GM12878 (cell line): ENCODE data around the gene FGL2. TPM values are rescaled to one million over a fixed set of nuclear protein-coding genes. Genes with fewer than 3 reads are reported as not detected.

Source experiments
- ATAC-seq: fragments of 200-7000 bp; cut with Tn5 transposase; 3 replicates; pipeline ENCODE4 v1.9.1; 2020; ENCODE audit warnings: mild to moderate bottlenecking, moderate library complexity
- BruUV-seq: library from RNA; stranded (reverse); fragments of 400-500 nt; replicated peaks from 2 replicates; lab custom pipeline; 2021; lab: Mats Ljungman, UMichigan
- CTCF ChIA-PET: fragments of 300-600 bp; sonication (Branson Sonifier 250); formaldehyde crosslinking; extraction: SDS; loops from one replicate; lab custom pipeline; 2021; ENCODE audit warnings: inconsistent platforms; lab: Yijun Ruan, JAX
- POLR2A ChIA-PET: fragments of 350-600 bp; formaldehyde crosslinking; extraction: SDS; loops from one replicate; lab custom pipeline; 2021; ENCODE audit warnings: inconsistent platforms; lab: Charles Lee
- RAD21 ChIA-PET: fragments of 300-600 bp; sonication (Branson Sonifier 250); formaldehyde crosslinking; loops from one replicate; lab custom pipeline; 2023; ENCODE audit warnings: antibody characterized with exemption; ENCODE audit not compliant: unreplicated experiment; lab: Charles Lee
- SMC1A ChIA-PET: fragments of 300-600 bp; sonication (Branson Sonifier 250); formaldehyde crosslinking; loops from one replicate; lab custom pipeline; 2023; ENCODE audit not compliant: unreplicated experiment, uncharacterized antibody; lab: Charles Lee
- DNase-seq: peaks from one replicate; pipeline ENCODE4 v3.0.0-alpha.2; 2011; ENCODE audit warnings: low read depth, low spot score
- FAIRE-seq: peaks from 3 replicates; lab custom pipeline; 2011; peaks lifted over from hg19 to GRCh38; lab: Jason Lieb, UNC
- H2AFZ ChIP-seq: 2 replicates; pipeline ENCODE4 v1.6.0; 2011; ENCODE audit warnings: low read depth, low read length, control low read depth; ENCODE audit not compliant: control insufficient read depth
- H3K27ac ChIP-seq: 2 replicates; pipeline ENCODE4 v1.5.1; 2011; ENCODE audit warnings: control low read depth; ENCODE audit not compliant: control insufficient read depth, insufficient read depth
- H3K27me3 ChIP-seq, 2 experiments: replicated peaks in 1 of 2; 2 replicates each; pipeline versions ENCODE4 v1.6.0 to v1.6.1; 2011; ENCODE audit warnings: low read length in 1 of 2; ENCODE audit not compliant: control insufficient read depth in 2 of 2, insufficient read depth in 2 of 2
- H3K36me3 ChIP-seq, 2 experiments: 2 replicates each; pipeline ENCODE4 v1.5.1; 2011; ENCODE audit warnings: low read length in 1 of 2; ENCODE audit not compliant: control insufficient read depth in 2 of 2, insufficient read depth in 2 of 2
- H3K4me1 ChIP-seq: 2 replicates; pipeline ENCODE4 v1.6.1; 2011; ENCODE audit warnings: mild to moderate bottlenecking, low read length, moderate library complexity, mixed read lengths; ENCODE audit not compliant: control insufficient read depth, insufficient read depth
- H3K4me2 ChIP-seq: 2 replicates; pipeline ENCODE4 v1.6.0; 2011; ENCODE audit warnings: control low read depth; ENCODE audit not compliant: control insufficient read depth, insufficient read depth
- H3K4me3 ChIP-seq: fragments of 200-600 bp; sonication (generic); 2 replicates; pipeline ENCODE4 v1.5.1; 2016
- H3K79me2 ChIP-seq: 2 replicates; pipeline ENCODE4 v1.6.0; 2011; ENCODE audit warnings: low read length; ENCODE audit not compliant: control insufficient read depth, insufficient read depth
- H3K9ac ChIP-seq: 2 replicates; pipeline ENCODE4 v1.8.0; 2011; ENCODE audit warnings: low read length, control low read depth, mixed read lengths; ENCODE audit not compliant: control insufficient read depth, insufficient read depth
- H3K9me3 ChIP-seq: replicated peaks from 3 replicates; pipeline ENCODE4 v1.5.1; 2011; ENCODE audit warnings: mild to moderate bottlenecking, low read length; ENCODE audit not compliant: control insufficient read depth, insufficient read depth
- H4K20me1 ChIP-seq: 2 replicates; pipeline ENCODE4 v1.6.0; 2011; ENCODE audit not compliant: control insufficient read depth, insufficient read depth
- BHLHE40 ChIP-seq, 2 experiments: fragments of 450-650 bp in 1 of 2; IDR thresholded peaks; 2 replicates each; pipeline ENCODE4 v1.6.1; 2011 to 2017; ENCODE audit warnings: low read depth in 2 of 2, borderline replicate concordance in 1 of 2, improper control_type of control experiment in 1 of 2, low read length in 1 of 2, mild to moderate bottlenecking in 1 of 2
- DPF2 ChIP-seq: fragments of 450-650 bp; IDR thresholded peaks from 2 replicates; pipeline ENCODE4 v1.6.1; 2017; ENCODE audit warnings: mild to moderate bottlenecking
- ESRRA ChIP-seq: IDR thresholded peaks from 2 replicates; pipeline ENCODE4 v1.6.1; 2012; ENCODE audit warnings: mild to moderate bottlenecking, low read length, improper control_type of control experiment
- IKZF2 ChIP-seq, 2 experiments: fragments of 450-650 bp; IDR thresholded peaks; 2 replicates each; pipeline ENCODE4 v1.6.1; 2017; ENCODE audit warnings: mild to moderate bottlenecking in 2 of 2, moderate library complexity in 2 of 2
- KDM1A ChIP-seq: fragments of 200-600 bp; sonication (generic); IDR thresholded peaks from 2 replicates; pipeline ENCODE4 v1.6.1; 2016; ENCODE audit warnings: borderline replicate concordance
- NFXL1 ChIP-seq: fragments of 450-650 bp; IDR thresholded peaks from 2 replicates; pipeline ENCODE4 v1.6.1; 2017; ENCODE audit warnings: antibody characterized with exemption, mild to moderate bottlenecking, borderline replicate concordance
- NR2C1 ChIP-seq: fragments of 450-650 bp; IDR thresholded peaks from 2 replicates; pipeline ENCODE4 v1.6.1; 2017; ENCODE audit warnings: antibody characterized with exemption, mild to moderate bottlenecking, moderate library complexity
- RAD51 ChIP-seq: fragments of 450-650 bp; IDR thresholded peaks from 2 replicates; pipeline ENCODE4 v1.6.1; 2016; ENCODE audit warnings: moderate library complexity, mild to moderate bottlenecking, inconsistent platforms
- USF2 ChIP-seq: IDR thresholded peaks from 2 replicates; pipeline ENCODE4 v1.6.1; 2011; ENCODE audit warnings: low read depth, low read length, improper control_type of control experiment, borderline replicate concordance
- YY1 ChIP-seq: IDR thresholded peaks from 2 replicates; pipeline ENCODE4 v1.6.1; 2011; ENCODE audit warnings: low read depth, mild to moderate bottlenecking, low read length
- ZNF24 ChIP-seq: fragments of 450-650 bp; IDR thresholded peaks from 2 replicates; pipeline ENCODE4 v1.6.1; 2017; ENCODE audit warnings: antibody characterized with exemption, mild to moderate bottlenecking
- WGBS: methylation state at CpG from one replicate; pipeline ENCODE4 v1.1.6; 2016; ENCODE audit warnings: low lambda C conversion rate; ENCODE audit not compliant: insufficient replicate concordance, insufficient coverage; ENCODE audit errors: missing lambda C conversion rate; 5-methylcytosine and 5-hydroxymethylcytosine counted together
- in situ Hi-C: fragments of 300-500 bp; cut with MboI; formaldehyde crosslinking; loops from 9 replicates; pipeline ENCODE4 v1.14.3; 2018; ENCODE audit warnings: mixed read lengths
- intact Hi-C: fragments of 100-400 bp; cut with micrococcal nuclease; formaldehyde crosslinking; loops from one replicate; pipeline ENCODE4 v1.14.2; 2022; ENCODE audit not compliant: unreplicated experiment
- polyA plus RNA-seq, 11 experiments: library from polyadenylated mRNA; depleted of rRNA in 4 of 11; unstranded in 6 of 11; stranded (reverse) in 5 of 11; fragments of >200 nt; fragmentation: Nextera tagmentation in 4 of 11; fragmentation: Illumina TruSeq in 1 of 11; extraction: Ambion mirVana in 4 of 11; extraction: Trizol in 1 of 11; gene quantifications; 1 replicate in 1 of 11; 2 replicates in 10 of 11; pipeline versions ENCODE4 v1.2.1 to v1.2.3, GENCODE V29; 2011 to 2016; ENCODE audit warnings: inconsistent platforms in 2 of 11, missing spikeins in 2 of 11, low read depth in 1 of 11
- total RNA-seq, 4 experiments: library from RNA; depleted of rRNA in 3 of 4; stranded (reverse); fragments of >200 nt in 3 of 4; fragmentation: Illumina TruSeq in 1 of 4; extraction: Trizol in 1 of 4; gene quantifications; 2 replicates each; pipeline versions ENCODE4 v1.2.1 to v1.2.3, GENCODE V29; 2013 to 2021

FGL2 gene
- total and polyA plus RNA-seq, 10 of the 15 experiments (the other 5 are each of a cell fraction or from before 2014, with no cell fraction given) = 0.04 to 3.2 (median 1.5) TPM

GRCh38 chr7:77184463-77184862 is 15.2 kb downstream of the FGL2 start:
- CTCF ChIA-PET = interaction anchor here (1.1 to 1.6 kb wide), 2 partner anchors 8 to 9 kb away, joined by 3 read pairs; no protein-coding TSS in a partner anchor
- POLR2A ChIA-PET = interaction anchor here (0.6 kb wide), 1 partner anchor 207 kb away, joined by 4 read pairs; no protein-coding TSS in a partner anchor

DNA sequence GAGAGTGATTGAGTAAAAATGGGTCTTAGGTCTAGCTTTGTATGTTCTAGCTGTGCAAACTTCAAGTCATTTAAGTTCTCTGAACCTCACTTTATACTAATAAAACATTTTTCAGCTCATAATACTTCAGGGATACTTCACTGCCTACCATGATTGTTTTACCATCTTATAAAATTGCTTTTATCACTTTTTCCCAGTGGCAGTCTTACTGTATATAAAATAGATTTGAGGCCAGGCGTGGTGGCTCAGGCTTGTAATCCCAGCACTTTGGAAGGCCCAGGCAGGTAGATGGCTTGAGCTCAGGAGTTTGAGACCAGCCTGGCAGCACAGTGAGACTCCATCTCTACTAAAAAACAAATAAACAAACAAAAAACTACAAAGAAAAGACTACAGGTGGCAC is 17.4 kb downstream of the FGL2 start:
- RAD21 ChIA-PET = no interaction called here
- Histone ChIP-seq H3K9me3 (no peaks in the 10 kb centered on the region), H3K4me3 (no peak overlapping the region), H3K27me3 (no peaks in the 10 kb centered on the region), H3K4me2 (no peak overlapping the region), H3K27ac (no peak overlapping the region), H3K36me3 (no peaks in the 10 kb centered on the region), H2AFZ (no peak overlapping the region), H3K79me2 (no peaks in the 10 kb centered on the region), H3K9ac (no peak overlapping the region), H3K4me1 (no peaks in the 10 kb centered on the region), H4K20me1 (no peaks in the 10 kb centered on the region)
- intact Hi-C loops (no loop called here), in situ Hi-C loops (no loop called here)
- DNase-seq (no peak), ATAC-seq (no peak), FAIRE-seq (no peak)
- WGBS = 83% methylated on average over 1 of the region's 1 CpG
- CTCF ChIA-PET = no interaction called here
- no TSS peak for BruUV-seq
- POLR2A ChIA-PET = no interaction called here
- TF ChIP-seq KDM1A (no peak), RAD51 (no peak), NR2C1 (no peak)
- SMC1A ChIA-PET = interaction anchor here (1.2 kb wide), 1 partner anchor 10 kb away, joined by 3 read pairs; no protein-coding TSS in a partner anchor

More at GRCh38 chr7:77184463-77184862, 15.2 kb downstream of the FGL2 start:
- FAIRE-seq (no peak), DNase-seq (no peak), ATAC-seq (no peak)
- in situ Hi-C loops = no loop called here
- no peaks in the 10 kb centered on the region for H3K27me3 ChIP-seq
- H3K4me3 ChIP-seq = no peak overlapping the region
- ChIA-PET RAD21 (no interaction called here), SMC1A (no interaction called here)
- no peak overlapping the region for H3K4me2 ChIP-seq
- no peak overlapping the region for H3K27ac ChIP-seq
- intact Hi-C loops = no loop called here
- no peak overlapping the region for H2AFZ ChIP-seq
- no peaks in the 10 kb centered on the region for H3K79me2 ChIP-seq
- no peaks in the 10 kb centered on the region for H3K36me3 ChIP-seq
- no peak overlapping the region for H3K9ac ChIP-seq
- H3K4me1 ChIP-seq = no peaks in the 10 kb centered on the region
- TF ChIP-seq USF2 = no peak
- no peak for TF ChIP-seq NFXL1
- TF ChIP-seq ZNF24 = no peak
- no peak for TF ChIP-seq ESRRA
- no peak for TF ChIP-seq YY1
- no peak for TF ChIP-seq DPF2
- no peak for TF ChIP-seq IKZF2 (IDR thresholded peaks at IDR 0.05)
- TF ChIP-seq BHLHE40 (IDR thresholded peaks at IDR 0.05; ENCODE audit: borderline replicate concordance in 1 of 2, low read depth in 2 of 2, low read length in 1 of 2) = no peak
- no peaks in the 10 kb centered on the region for H4K20me1 ChIP-seq
- BruUV-seq = no TSS peak
- H3K9me3 ChIP-seq = no peaks in the 10 kb centered on the region
